ENCODE results near the gene NDUFV2. TPM values are rescaled to one million over a fixed set of nuclear protein-coding genes. Genes with fewer than 3 reads are reported as not detected.

The NDUFV2 gene
- total RNA-seq, 2 donors from 2014 or later: 167 to 225 TPM

DNA sequence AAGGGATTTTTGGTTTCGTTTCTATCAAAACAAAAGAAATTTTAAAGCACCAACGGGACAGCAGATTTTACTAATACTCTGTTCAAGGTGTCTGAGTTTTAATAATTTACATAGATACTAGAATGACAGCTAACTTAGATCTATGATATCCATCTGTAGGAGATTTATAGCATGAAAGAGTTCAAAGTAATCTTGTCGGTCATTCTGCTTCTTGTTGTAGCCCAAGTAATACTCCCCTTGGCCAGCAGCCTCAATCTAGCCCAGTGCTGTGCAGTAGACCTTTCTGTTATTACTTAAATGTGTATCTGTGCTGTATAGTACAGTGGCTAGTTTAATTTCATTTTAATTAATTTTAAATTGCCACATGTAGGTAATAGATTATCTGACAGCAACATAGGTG, 78.8 kb downstream of the NDUFV2 start:
- TF ChIP-seq, protein P1, sequence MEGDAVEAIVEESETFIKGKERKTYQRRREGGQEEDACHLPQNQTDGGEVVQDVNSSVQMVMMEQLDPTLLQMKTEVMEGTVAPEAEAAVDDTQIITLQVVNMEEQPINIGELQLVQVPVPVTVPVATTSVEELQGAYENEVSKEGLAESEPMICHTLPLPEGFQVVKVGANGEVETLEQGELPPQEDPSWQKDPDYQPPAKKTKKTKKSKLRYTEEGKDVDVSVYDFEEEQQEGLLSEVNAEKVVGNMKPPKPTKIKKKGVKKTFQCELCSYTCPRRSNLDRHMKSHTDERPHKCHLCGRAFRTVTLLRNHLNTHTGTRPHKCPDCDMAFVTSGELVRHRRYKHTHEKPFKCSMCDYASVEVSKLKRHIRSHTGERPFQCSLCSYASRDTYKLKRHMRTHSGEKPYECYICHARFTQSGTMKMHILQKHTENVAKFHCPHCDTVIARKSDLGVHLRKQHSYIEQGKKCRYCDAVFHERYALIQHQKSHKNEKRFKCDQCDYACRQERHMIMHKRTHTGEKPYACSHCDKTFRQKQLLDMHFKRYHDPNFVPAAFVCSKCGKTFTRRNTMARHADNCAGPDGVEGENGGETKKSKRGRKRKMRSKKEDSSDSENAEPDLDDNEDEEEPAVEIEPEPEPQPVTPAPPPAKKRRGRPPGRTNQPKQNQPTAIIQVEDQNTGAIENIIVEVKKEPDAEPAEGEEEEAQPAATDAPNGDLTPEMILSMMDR (IDR thresholded peaks at IDR 0.05): no peak
- DNase-seq (ENCODE audit: low spot score): no peak
- Histone ChIP-seq H3K4me3 (no peak overlapping the region), H3K27ac (no peak overlapping the region), H3K9me3 (no peaks in the 10 kb centered on the region), H3K27me3 (no peaks in the 10 kb centered on the region), H3K36me3 (peaks cover 6% of the 10 kb centered on the region), H3K4me1 (peaks cover 0 to 23% of the 10 kb centered on the region in 2 donors)

DNA sequence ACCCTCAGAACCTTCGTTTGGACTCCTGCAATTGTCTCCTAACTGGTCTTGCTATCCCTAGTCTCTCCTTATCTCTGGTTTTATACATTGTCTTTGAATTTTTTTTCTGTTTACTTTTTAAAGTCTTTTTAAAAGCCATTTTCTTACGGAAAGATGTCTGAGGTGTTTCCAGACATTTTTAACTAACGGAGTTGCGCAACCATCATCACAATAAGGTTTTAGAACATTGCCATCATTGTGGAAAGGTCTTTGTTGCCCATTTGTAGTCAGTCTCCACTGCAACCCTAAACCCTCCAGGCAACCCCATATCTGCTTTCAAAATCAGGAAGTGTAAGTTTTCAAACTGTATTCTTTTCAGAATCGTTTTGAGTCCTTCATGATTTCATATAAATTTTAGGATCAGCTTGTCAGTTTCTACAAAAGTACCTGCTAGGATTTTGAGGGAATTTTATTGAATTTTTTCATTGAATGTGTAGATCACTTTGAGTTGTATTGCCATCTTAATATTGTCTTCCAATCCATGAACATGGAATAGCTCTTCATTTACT, 80.4 kb downstream of the NDUFV2 start:
- Histone ChIP-seq H3K4me1 (peaks cover 0 to 8% of the 10 kb centered on the region in 2 donors), H3K27ac (no peak overlapping the region), H3K9me3 (no peaks in the 10 kb centered on the region), H3K36me3 (peaks cover 6% of the 10 kb centered on the region), H3K27me3 (no peaks in the 10 kb centered on the region), H3K4me3 (no peak overlapping the region)
- DNase-seq (ENCODE audit: low spot score): no peak
- TF ChIP-seq, protein P1 (IDR thresholded peaks at IDR 0.05): no peak

Other genes with a start within 250 kb of the NDUFV2 start
- gene ANKRD12, start 34.1 kb downstream of the NDUFV2 start, total RNA-seq: 10 to 100 TPM; 22.3 to 32.3 TPM
- gene TWSG1, start 232.1 kb downstream of the NDUFV2 start, total RNA-seq: 10 to 100 TPM; 14.7 to 16.6 TPM

Measured in right atrium auricular region (tissue), 2 donors.